KOPT-K1 (cell line): ENCODE measurements around the gene UMODL1.
"Not testable (repeated sequence)": the region's sequence is repeated elsewhere in the genome, so short reads cannot be mapped to it uniquely, and the experiment has no call there.

ENCODE experiments used
- H3K27ac ChIP-seq: fragments of 200-600 bp; sonication (generic); 2 replicates; pipeline ENCODE4 v1.5.1; 2016; ENCODE audit warnings: antibody characterized with exemption, mild to moderate bottlenecking, low read depth, low read length; ENCODE audit not compliant: poor library complexity, severe bottlenecking
- H3K36me3 ChIP-seq: fragments of 200-600 bp; sonication (generic); 2 replicates; pipeline ENCODE4 v1.5.1; 2017; ENCODE audit warnings: antibody characterized with exemption, mild to moderate bottlenecking, low read length, moderate library complexity; ENCODE audit not compliant: insufficient read depth
- H3K9me3 ChIP-seq: fragments of 200-600 bp; sonication (generic); 2 replicates; pipeline ENCODE4 v1.5.1; 2017; ENCODE audit warnings: antibody characterized with exemption, low read length, mild to moderate bottlenecking; ENCODE audit not compliant: insufficient read depth, poor library complexity, severe bottlenecking

UMODL1 gene

GRCh38 chr21:42162831-42163510, 91.9 kb downstream of the UMODL1 start:
- H3K27ac ChIP-seq: no peak overlapping the region
- no peaks in the 10 kb centered on the region for H3K36me3 ChIP-seq
- no peaks in the 10 kb centered on the region for H3K9me3 ChIP-seq

GRCh38 chr21:42163511-42163863, 92.4 kb downstream of the UMODL1 start:
- Histone ChIP-seq H3K27ac (no peak overlapping the region), H3K9me3 (no peaks in the 10 kb centered on the region), H3K36me3 (no peaks in the 10 kb centered on the region)

GRCh38 chr21:42164064-42164789, 93.1 kb downstream of the UMODL1 start:
- Histone ChIP-seq H3K27ac (peak overlapping the region; percentile 24), H3K9me3 (no peaks in the 10 kb centered on the region), H3K36me3 (no peaks in the 10 kb centered on the region)

GRCh38 chr21:42164818-42165217, 93.7 kb downstream of the UMODL1 start:
- Histone ChIP-seq H3K27ac (peak overlapping the region; percentile 24), H3K9me3 (no peaks in the 10 kb centered on the region), H3K36me3 (no peaks in the 10 kb centered on the region)

- Histone ChIP-seq H3K36me3 (no peaks in the 10 kb centered on the region), H3K27ac (no peak overlapping the region), H3K9me3 (no peaks in the 10 kb centered on the region)
Observed at GRCh38 chr21:42165901-42166300, 94.8 kb downstream of the UMODL1 start.

- Histone ChIP-seq H3K36me3 (no peaks in the 10 kb centered on the region), H3K9me3 (no peaks in the 10 kb centered on the region), H3K27ac (no peak overlapping the region)
Observed at GRCh38 chr21:42169758-42170157, 98.6 kb downstream of the UMODL1 start.

GRCh38 chr21:42171091-42172053, 100.3 kb downstream of the UMODL1 start:
- Histone ChIP-seq H3K36me3 (no peaks in the 10 kb centered on the region), H3K9me3 (no peaks in the 10 kb centered on the region), H3K27ac (no peak overlapping the region)

- no peak overlapping the region for H3K27ac ChIP-seq
- no peaks in the 10 kb centered on the region for H3K9me3 ChIP-seq
- no peaks in the 10 kb centered on the region for H3K36me3 ChIP-seq
Observed at GRCh38 chr21:42172596-42173483, 101.7 kb downstream of the UMODL1 start.

- Histone ChIP-seq H3K27ac (no peak overlapping the region), H3K9me3 (no peaks in the 10 kb centered on the region), H3K36me3 (no peaks in the 10 kb centered on the region)
Observed at GRCh38 chr21:42174173-42174572, 103.1 kb downstream of the UMODL1 start.

GRCh38 chr21:42175110-42175710, 104.1 kb downstream of the UMODL1 start:
- Histone ChIP-seq H3K27ac (no peak overlapping the region), H3K9me3 (no peaks in the 10 kb centered on the region), H3K36me3 (no peaks in the 10 kb centered on the region)

GRCh38 chr21:42176859-42177258, 105.7 kb downstream of the UMODL1 start:
- no peak overlapping the region for H3K27ac ChIP-seq
- no peaks in the 10 kb centered on the region for H3K9me3 ChIP-seq
- H3K36me3 ChIP-seq: no peaks in the 10 kb centered on the region

GRCh38 chr21:42179316-42179715, 108.2 kb downstream of the UMODL1 start:
- H3K27ac ChIP-seq: no peak overlapping the region

GRCh38 chr21:42180001-42180400, 108.9 kb downstream of the UMODL1 start:
- not testable (repeated sequence) for H3K9me3 ChIP-seq, H3K36me3 ChIP-seq, H3K27ac ChIP-seq

More at GRCh38 chr21:42179316-42179715, 108.2 kb downstream of the UMODL1 start:
- Histone ChIP-seq H3K9me3 (peaks cover 9% of the 10 kb centered on the region), H3K36me3 (no peaks in the 10 kb centered on the region)

- Histone ChIP-seq H3K9me3 (peaks cover 22% of the 10 kb centered on the region), H3K27ac (no peak overlapping the region), H3K36me3 (no peaks in the 10 kb centered on the region)
Observed at GRCh38 chr21:42182713-42183371, 111.7 kb downstream of the UMODL1 start.
